AG04450 (cell line): Measurements from ENCODE around the gene PLPPR3. TPM values are rescaled to one million over a fixed set of nuclear protein-coding genes. Genes with fewer than 3 reads are reported as not detected.
A peak's percentile ranks its signal among the peaks of the same experiment; 100 is the strongest.
"Not testable (repeated sequence)": the region's sequence is repeated elsewhere in the genome, so short reads cannot be mapped to it uniquely, and the experiment has no call there.

Experiments used
- CTCF ChIA-PET: fragments of 300-600, 350-600 bp; formaldehyde crosslinking; extraction: SDS; loops from one replicate; lab custom pipeline; 2022; ENCODE audit warnings: antibody characterized with exemption, inconsistent platforms; lab: Charles Lee
- POLR2A ChIA-PET: fragments of 350-600 bp; formaldehyde crosslinking; extraction: SDS; loops from one replicate; lab custom pipeline; 2021; ENCODE audit warnings: antibody characterized with exemption, inconsistent platforms; lab: Yijun Ruan, JAX
- DNase-seq: peaks from one replicate; pipeline ENCODE4 v3.0.0-alpha.2; 2011; ENCODE audit warnings: low read depth, low spot score
- H3K27ac ChIP-seq: one replicate; pipeline ENCODE4 v1.5.1; 2012; ENCODE audit warnings: low read depth, low read length, control low read depth
- H3K27me3 ChIP-seq: one replicate; pipeline ENCODE4 v1.6.0; 2012; ENCODE audit warnings: low read length; ENCODE audit not compliant: control insufficient read depth, insufficient read depth
- H3K4me3 ChIP-seq: 2 replicates; pipeline ENCODE4 v1.5.1; 2011; ENCODE audit warnings: mild to moderate bottlenecking, low read depth, low read length, control low read depth
- H3K9me3 ChIP-seq: 2 replicates; pipeline ENCODE4 v1.5.1; 2012; ENCODE audit warnings: low read length; ENCODE audit not compliant: control insufficient read depth, insufficient read depth
- CTCF ChIP-seq: IDR thresholded peaks from 2 replicates; pipeline ENCODE4 v1.5.1; 2011; ENCODE audit warnings: low read depth, low read length, control low read depth, inconsistent platforms
- polyA plus RNA-seq: library from polyadenylated mRNA; depleted of rRNA; stranded (reverse); fragments of >200 nt; gene quantifications from 2 replicates; pipeline ENCODE4 v1.2.3, GENCODE V29; 2011

The PLPPR3 gene
- polyA plus RNA-seq, 1 experiment = 1.3 TPM

GRCh38 chr19:854549-854948 lies 32.8 kb upstream of the PLPPR3 start:
- H3K9me3 ChIP-seq = no peaks in the 10 kb centered on the region; the same call in 1 of the 2 replicates
- DNase-seq = no peak
- POLR2A ChIA-PET = interaction anchor here (0.7 kb wide), 2 partner anchors 9 to 39 kb away, joined by 3 read pairs; no protein-coding TSS in a partner anchor
- CTCF ChIA-PET = no interaction called here
- no peak overlapping the region for H3K27ac ChIP-seq
- H3K4me3 ChIP-seq = no peak overlapping the region
- TF ChIP-seq CTCF = no peak
- H3K27me3 ChIP-seq = peaks cover 16% of the 10 kb centered on the region

- H3K4me3 ChIP-seq, H3K9me3 ChIP-seq, CTCF ChIA-PET, DNase-seq, H3K27ac ChIP-seq: not testable (repeated sequence)
- peaks cover 14% of the 10 kb centered on the region for H3K27me3 ChIP-seq
- POLR2A ChIA-PET = interaction anchor here (0.7 kb wide), 1 partner anchor 10 kb away, joined by 3 read pairs; no protein-coding TSS in a partner anchor
Observed at GRCh38 chr19:853614-854220, 32.0 kb upstream of the PLPPR3 start.

- no peaks in the 10 kb centered on the region; the same call in 1 of the 2 replicates for H3K9me3 ChIP-seq
- CTCF ChIA-PET = no interaction called here
Observed at GRCh38 chr19:853014-853585, 31.3 kb upstream of the PLPPR3 start.

GRCh38 chr19:852136-853013 lies 30.6 kb upstream of the PLPPR3 start, which contains the start of gene ELANE:
Gene ELANE, plus strand, starts transcription at chr19:852303. Its CDS starts 26 bp downstream, at chr19:852329.
- Histone ChIP-seq H3K4me3 (no peak within 1 kb of the TSS), H3K9me3 (no peaks in the 10 kb centered on the region; the same call in 1 of the 2 replicates), H3K27ac (no peak within 1 kb of the TSS), H3K27me3 (peaks cover 23% of the 10 kb centered on the region)
- ChIA-PET POLR2A (no interaction called here), CTCF (no interaction called here)
- DNase-seq = no peak
- no peak for TF ChIP-seq CTCF

More at GRCh38 chr19:853014-853585, 31.3 kb upstream of the PLPPR3 start:
- no peak overlapping the region for H3K27ac ChIP-seq
- H3K4me3 ChIP-seq = no peak overlapping the region
- POLR2A ChIA-PET = no interaction called here
- TF ChIP-seq CTCF = no peak
- no peak for DNase-seq
- peaks cover 17% of the 10 kb centered on the region for H3K27me3 ChIP-seq

GRCh38 chr19:850979-851335 lies 29.2 kb upstream of the PLPPR3 start:
- POLR2A ChIA-PET = interaction anchor here (0.5 to 1.2 kb wide), 5 partner anchors 9 to 133 kb away, joined by 3 to 8 read pairs (median 6); partner anchors contain the start of gene WDR18
- H3K4me3 ChIP-seq = peak overlapping the region; percentile 7; the same call in 1 of the 2 replicates
- H3K27ac ChIP-seq = peak overlapping the region; percentile 82
- CTCF ChIA-PET = interaction anchor here (1.1 kb wide), 1 partner anchor 81 kb away, joined by 9 read pairs; no protein-coding TSS in a partner anchor
- peaks cover 23% of the 10 kb centered on the region for H3K27me3 ChIP-seq
- no peak for TF ChIP-seq CTCF
- DNase-seq = no peak
- no peaks in the 10 kb centered on the region; the same call in 1 of the 2 replicates for H3K9me3 ChIP-seq
